OCI-LY7 (cell line): Measurements from ENCODE around the gene PTPRJ. TPM values are rescaled to one million over a fixed set of nuclear protein-coding genes. Genes with fewer than 3 reads are reported as not detected.

Experiments used
- BruUV-seq: library from RNA; stranded (reverse); fragments of 400-500 nt; replicated peaks from 2 replicates; lab custom pipeline; 2021; lab: Mats Ljungman, UMichigan
- CTCF ChIA-PET: fragments of 300-600 bp; sonication (Branson Sonifier 250); formaldehyde crosslinking; loops from one replicate; lab custom pipeline; 2022; ENCODE audit warnings: antibody characterized with exemption; ENCODE audit not compliant: unreplicated experiment; lab: Charles Lee
- POLR2A ChIA-PET: fragments of 300-600 bp; sonication (Branson Sonifier 250); formaldehyde crosslinking; loops from one replicate; lab custom pipeline; 2022; ENCODE audit warnings: antibody characterized with exemption; lab: Charles Lee
- DNase-seq: peaks from one replicate; pipeline ENCODE4 v3.0.0-alpha.2; 2015; ENCODE audit warnings: low spot score
- H2AFZ ChIP-seq: fragments of 200-600 bp; sonication (generic), shearing (Covaris generic); 2 replicates; pipeline ENCODE4 v1.6.1; 2014; ENCODE audit warnings: mild to moderate bottlenecking, antibody characterized with exemption, low read length, moderate library complexity
- H3K27ac ChIP-seq: fragments of 200-600 bp; sonication (generic); 2 replicates; pipeline ENCODE4 v1.5.1; 2014; ENCODE audit warnings: mixed run types, low read depth, mild to moderate bottlenecking, moderate library complexity, low read length, inconsistent platforms; ENCODE audit not compliant: poor library complexity, severe bottlenecking
- H3K36me3 ChIP-seq: fragments of 200-600 bp; sonication (generic); 2 replicates; pipeline ENCODE4 v1.6.1; 2014; ENCODE audit warnings: mild to moderate bottlenecking, antibody characterized with exemption, low read length, moderate library complexity, mixed read lengths; ENCODE audit not compliant: insufficient read depth
- H3K4me1 ChIP-seq: fragments of 200-600 bp; sonication (generic); 2 replicates; pipeline ENCODE4 v1.5.1; 2014; ENCODE audit warnings: mild to moderate bottlenecking, low read length; ENCODE audit not compliant: insufficient read depth, poor library complexity, severe bottlenecking
- H3K4me2 ChIP-seq: fragments of 200-600 bp; sonication (generic); 2 replicates; pipeline ENCODE4 v1.6.1; 2014; ENCODE audit warnings: mild to moderate bottlenecking, low read length
- H3K4me3 ChIP-seq: fragments of 200-600 bp; sonication (generic); 2 replicates; pipeline ENCODE4 v1.5.1; 2014; ENCODE audit warnings: mild to moderate bottlenecking, low read depth, low read length; ENCODE audit not compliant: poor library complexity, severe bottlenecking
- H3K79me2 ChIP-seq: fragments of 200-600 bp; sonication (generic); 2 replicates; pipeline ENCODE4 v1.6.1; 2016; ENCODE audit warnings: low read depth, mild to moderate bottlenecking, low read length, moderate library complexity, mixed read lengths; ENCODE audit not compliant: insufficient read depth
- H3K9me2 ChIP-seq: fragments of 200-600 bp; sonication (generic); 2 replicates; pipeline ENCODE4 v1.6.1; 2016; ENCODE audit warnings: mild to moderate bottlenecking, low read length, mixed read lengths; ENCODE audit not compliant: insufficient read depth
- H3K9me3 ChIP-seq: fragments of 200-600 bp; sonication (generic); 2 replicates; pipeline ENCODE4 v1.6.1; 2014; ENCODE audit warnings: mild to moderate bottlenecking, mixed run types, low read length, mixed read lengths
- H4K20me1 ChIP-seq: fragments of 200-600 bp; sonication (generic); 2 replicates; pipeline ENCODE4 v1.6.1; 2014; ENCODE audit warnings: mild to moderate bottlenecking, antibody characterized with exemption, low read length, moderate library complexity, mixed read lengths; ENCODE audit not compliant: insufficient read depth
- CTCF ChIP-seq: fragments of 200-600 bp; sonication (generic); conservative IDR thresholded peaks from 2 replicates; pipeline ENCODE4 v1.5.1; 2014; ENCODE audit warnings: mild to moderate bottlenecking, antibody characterized with exemption, low read length, moderate library complexity, mixed read lengths
- EZH2phosphoT487 ChIP-seq: fragments of 200-600 bp; sonication (generic); IDR thresholded peaks from 2 replicates; pipeline ENCODE4 v1.6.1; 2018; ENCODE audit warnings: low read depth, borderline replicate concordance, mild to moderate bottlenecking, mixed run types, antibody characterized with exemption, low read length, moderate library complexity, mixed read lengths
- intact Hi-C: fragments of 100-400 bp; cut with micrococcal nuclease; formaldehyde crosslinking; loops from one replicate; pipeline ENCODE4 v1.10.0; 2022; ENCODE audit not compliant: unreplicated experiment
- total RNA-seq, 2 experiments: library from RNA; depleted of rRNA in 1 of 2; stranded (reverse); fragments of >200 nt in 1 of 2; shearing (Covaris generic) in 1 of 2; gene quantifications; 2 replicates each; pipeline ENCODE4 v1.2.3, GENCODE V29; 2014 to 2022

The PTPRJ gene
- total RNA-seq, 2 experiments from 2014 or later: 5.4 to 28.3 TPM

GRCh38 chr11:48058064-48058463 is 77.7 kb downstream of the PTPRJ start:
- no peaks in the 10 kb centered on the region for H3K9me3 ChIP-seq
- ChIA-PET POLR2A (interaction anchor here (0.6 to 3.4 kb wide), 4 partner anchors 15 to 51 kb away, joined by 5 to 21 read pairs (median 12); no protein-coding TSS in a partner anchor), CTCF (no interaction called here)
- peaks cover 4% of the 10 kb centered on the region; the same call in 1 of the 2 replicates for H3K36me3 ChIP-seq
- H3K4me2 ChIP-seq: no peak overlapping the region
- peaks cover 39% of the 10 kb centered on the region for H3K4me1 ChIP-seq
- no peak for TF ChIP-seq CTCF
- TF ChIP-seq EZH2phosphoT487: no peak
- H2AFZ ChIP-seq: no peak overlapping the region
- H3K9me2 ChIP-seq: no peaks in the 10 kb centered on the region
- peaks cover 32% of the 10 kb centered on the region for H4K20me1 ChIP-seq
- H3K27ac ChIP-seq: no peak overlapping the region
- intact Hi-C loops: no loop called here
- no peak overlapping the region for H3K4me3 ChIP-seq
- BruUV-seq: no TSS peak
- H3K79me2 ChIP-seq: no peaks in the 10 kb centered on the region
- DNase-seq: no peak

DNA sequence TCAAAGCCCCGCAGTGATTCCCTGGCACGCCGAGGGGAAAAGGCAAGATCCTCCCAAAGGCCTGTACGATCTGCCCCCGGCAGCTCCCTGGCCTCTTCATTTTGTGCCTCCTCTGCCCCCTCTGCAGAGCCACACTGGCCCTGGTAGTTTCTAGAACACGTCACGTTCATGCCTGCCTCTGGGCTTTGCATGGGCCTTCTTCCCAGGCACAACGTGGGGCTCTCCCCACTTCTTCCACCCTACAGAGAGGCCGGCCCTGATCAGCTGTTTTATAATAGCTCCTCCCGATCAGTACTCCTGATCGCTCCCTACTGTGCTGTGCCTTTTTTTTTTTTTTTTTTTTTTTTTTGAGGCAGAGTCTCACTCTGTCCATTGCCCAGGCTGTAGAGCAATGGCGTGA is 78.4 kb downstream of the PTPRJ start:
- ChIA-PET POLR2A (interaction anchor here (0.6 to 1.2 kb wide), 5 partner anchors 14 to 567 kb away, joined by 3 to 6 read pairs (median 3); no protein-coding TSS in a partner anchor), CTCF (interaction anchor here (0.5 to 0.6 kb wide), 3 partner anchors 16 to 36 kb away, joined by 3 to 9 read pairs (median 4); no protein-coding TSS in a partner anchor)
- Histone ChIP-seq H3K36me3 (peaks cover 4% of the 10 kb centered on the region; the same call in 1 of the 2 replicates), H3K4me3 (no peak overlapping the region), H4K20me1 (peaks cover 32% of the 10 kb centered on the region), H3K4me1 (peaks cover 45% of the 10 kb centered on the region), H3K9me3 (no peaks in the 10 kb centered on the region), H3K9me2 (no peaks in the 10 kb centered on the region), H2AFZ (no peak overlapping the region), H3K27ac (no peak overlapping the region), H3K4me2 (no peak overlapping the region), H3K79me2 (no peaks in the 10 kb centered on the region)
- intact Hi-C loops: no loop called here
- TF ChIP-seq CTCF (no peak), EZH2phosphoT487 (no peak)
- BruUV-seq: no TSS peak
- no peak for DNase-seq

- CTCF ChIA-PET: no interaction called here
- Histone ChIP-seq H3K4me1 (peaks cover 7% of the 10 kb centered on the region), H3K4me2 (no peak overlapping the region), H4K20me1 (peaks cover 4% of the 10 kb centered on the region; the same call in 1 of the 2 replicates), H3K36me3 (peaks cover 9% of the 10 kb centered on the region), H3K79me2 (no peaks in the 10 kb centered on the region), H3K27ac (no peak overlapping the region), H3K9me2 (no peaks in the 10 kb centered on the region), H3K4me3 (no peak overlapping the region), H3K9me3 (no peaks in the 10 kb centered on the region), H2AFZ (no peak overlapping the region)
- POLR2A ChIA-PET: interaction anchor here (0.9 to 2.1 kb wide), 4 partner anchors 12 to 108 kb away, joined by 3 to 7 read pairs (median 4); no protein-coding TSS in a partner anchor
- no TSS peak for BruUV-seq
- no peak for DNase-seq
- no peak for TF ChIP-seq CTCF
- TF ChIP-seq EZH2phosphoT487: no peak
- intact Hi-C loops: no loop called here
Measured at GRCh38 chr11:48062649-48063048, 82.3 kb downstream of the PTPRJ start.
